HCT116 (cell line): ENCODE data around the gene CYSTM1. TPM values are rescaled to one million over a fixed set of nuclear protein-coding genes. Genes with fewer than 3 reads are reported as not detected.

Source experiments
- ATAC-seq: fragments of 200-7000 bp; cut with Tn5 transposase; 2 replicates; pipeline ENCODE4 v1.9.1; 2020; ENCODE audit warnings: mild to moderate bottlenecking, moderate library complexity
- BruUV-seq: library from RNA; stranded (reverse); fragments of 400-500 nt; replicated peaks from 2 replicates; lab custom pipeline; 2021; lab: Mats Ljungman, UMichigan
- CTCF ChIA-PET: fragments of 300-600 bp; sonication (Branson Sonifier 250); formaldehyde crosslinking; loops from one replicate; lab custom pipeline; 2021; ENCODE audit warnings: antibody characterized with exemption; lab: Charles Lee
- POLR2A ChIA-PET: fragments of 300-600, 350-600 bp; sonication (Branson Sonifier 250); formaldehyde crosslinking; loops from one replicate; lab custom pipeline; 2021; ENCODE audit warnings: antibody characterized with exemption; lab: Charles Lee
- RAD21 ChIA-PET, 2 experiments: fragments of 300-600 bp; sonication (Branson Sonifier 250); formaldehyde crosslinking; loops; one replicate each; lab custom pipeline; 2023; ENCODE audit warnings: low total read pairs in 2 of 2; ENCODE audit not compliant: uncharacterized antibody in 2 of 2, unreplicated experiment in 2 of 2, low non-redundant PET in 1 of 2; lab: Charles Lee
- DNase-seq: peaks from one replicate; pipeline ENCODE4 v3.0.0-alpha.2; 2010; ENCODE audit warnings: low read depth, low spot score
- H2AFZ ChIP-seq: fragments of 200-600 bp; shearing (Covaris generic), sonication (generic); 2 replicates; pipeline ENCODE4 v1.6.1; 2017; ENCODE audit warnings: low read depth, mixed run types, mixed read lengths, antibody characterized with exemption, low read length; ENCODE audit not compliant: poor library complexity, severe bottlenecking
- H3K27ac ChIP-seq: 2 replicates; pipeline ENCODE4 v1.5.1; 2012; ENCODE audit warnings: low read depth, low read length
- H3K27me3 ChIP-seq: fragments of 200-600 bp; sonication (generic); 2 replicates; pipeline ENCODE4 v1.6.1; 2016; ENCODE audit warnings: mixed run types, low read length, mixed read lengths; ENCODE audit not compliant: insufficient read depth
- H3K36me3 ChIP-seq, 2 experiments: fragments of 200-500 bp in 1 of 2; fragments of 200-600 bp in 1 of 2; sonication (Bioruptor generic) in 1 of 2; sonication (generic) in 1 of 2; 2 replicates each; pipeline versions ENCODE4 v1.5.1 to v1.6.1; 2014 to 2016; ENCODE audit warnings: low read length in 2 of 2, inconsistent platforms in 1 of 2, mixed read lengths in 1 of 2, mixed run types in 1 of 2; ENCODE audit not compliant: insufficient read depth in 2 of 2, control insufficient read depth in 1 of 2
- H3K4me1 ChIP-seq, 2 experiments: fragments of 200-600 bp in 1 of 2; sonication (generic) in 1 of 2; 2 replicates each; pipeline versions ENCODE4 v1.5.1 to v1.6.1; 2012 to 2017; ENCODE audit warnings: low read length in 2 of 2, inconsistent platforms in 1 of 2, mild to moderate bottlenecking in 1 of 2, mixed read lengths in 1 of 2, mixed run types in 1 of 2, moderate library complexity in 1 of 2; ENCODE audit not compliant: insufficient read depth in 2 of 2, control insufficient read depth in 1 of 2
- H3K4me2 ChIP-seq: fragments of 200-600 bp; sonication (generic); 2 replicates; pipeline ENCODE4 v1.6.1; 2017; ENCODE audit warnings: mixed run types, low read length, mixed read lengths
- H3K4me3 ChIP-seq, 2 experiments: fragments of 200-600 bp in 1 of 2; sonication (generic) in 1 of 2; replicated peaks in 1 of 2; 2 replicates each; pipeline ENCODE4 v1.5.1; 2011 to 2016; ENCODE audit warnings: low read length in 2 of 2, control low read depth in 1 of 2, low read depth in 1 of 2, mild to moderate bottlenecking in 1 of 2, mixed read lengths in 1 of 2, mixed run types in 1 of 2
- H3K79me2 ChIP-seq: fragments of 200-600 bp; sonication (generic); 2 replicates; pipeline ENCODE4 v1.6.1; 2017; ENCODE audit warnings: mild to moderate bottlenecking, mixed run types, low read length, moderate library complexity, mixed read lengths; ENCODE audit not compliant: insufficient read depth
- H3K9ac ChIP-seq: fragments of 200-600 bp; sonication (generic); 2 replicates; pipeline ENCODE4 v1.6.1; 2016; ENCODE audit warnings: low read length, mixed read lengths
- H3K9me2 ChIP-seq: fragments of 200-600 bp; sonication (generic), shearing (Covaris generic); 2 replicates; pipeline ENCODE4 v1.6.1; 2017; ENCODE audit warnings: mixed run types, mild to moderate bottlenecking, moderate library complexity; ENCODE audit not compliant: insufficient read depth
- H3K9me3 ChIP-seq, 2 experiments: fragments of 200-500 bp in 1 of 2; fragments of 200-600 bp in 1 of 2; sonication (Bioruptor generic) in 1 of 2; sonication (generic) in 1 of 2; 2 replicates each; pipeline ENCODE4 v1.6.1; 2014 to 2017; ENCODE audit warnings: low read length in 2 of 2, mixed read lengths in 2 of 2, inconsistent platforms in 1 of 2, low read depth in 1 of 2, mild to moderate bottlenecking in 1 of 2, mixed run types in 1 of 2, moderate library complexity in 1 of 2; ENCODE audit not compliant: control insufficient read depth in 1 of 2, insufficient read depth in 1 of 2
- H4K20me1 ChIP-seq: fragments of 200-600 bp; sonication (generic), shearing (Covaris generic); 2 replicates; pipeline ENCODE4 v1.6.1; 2017; ENCODE audit warnings: mixed run types, mild to moderate bottlenecking, moderate library complexity; ENCODE audit not compliant: insufficient read depth
- ATF3 ChIP-seq: IDR thresholded peaks from 2 replicates; pipeline ENCODE4 v1.6.1; 2012
- CEBPB ChIP-seq: IDR thresholded peaks from 2 replicates; pipeline ENCODE4 v1.6.1; 2012; ENCODE audit warnings: low read depth
- EGR1 ChIP-seq: IDR thresholded peaks from 2 replicates; pipeline ENCODE4 v1.6.1; 2012; ENCODE audit warnings: low read depth
- ELF1 ChIP-seq: IDR thresholded peaks from 2 replicates; pipeline ENCODE4 v1.6.1; 2012; ENCODE audit warnings: low read depth, borderline replicate concordance
- EZH2 ChIP-seq: fragments of 200-600 bp; sonication (generic); IDR thresholded peaks from 2 replicates; pipeline ENCODE4 v1.6.1; 2017; ENCODE audit warnings: antibody characterized with exemption, mixed run types
- FOSL1 ChIP-seq: IDR thresholded peaks from 2 replicates; pipeline ENCODE4 v1.6.1; 2012; ENCODE audit warnings: low read depth
- JUND ChIP-seq: IDR thresholded peaks from 2 replicates; pipeline ENCODE4 v1.6.1; 2012
- MAX ChIP-seq: IDR thresholded peaks from 2 replicates; pipeline ENCODE4 v1.6.1; 2012
- POLR2A ChIP-seq: IDR thresholded peaks from 2 replicates; pipeline ENCODE4 v1.7.0; 2011; ENCODE audit warnings: borderline replicate concordance; ENCODE audit not compliant: insufficient read depth, insufficient read length; ENCODE audit errors: extremely low read depth
- POLR2AphosphoS5 ChIP-seq: IDR thresholded peaks from 2 replicates; pipeline ENCODE4 v1.6.1; 2011; ENCODE audit warnings: mild to moderate bottlenecking, low read depth, low read length, moderate library complexity
- RAD21 ChIP-seq: IDR thresholded peaks from 2 replicates; pipeline ENCODE4 v1.6.1; 2012; ENCODE audit warnings: low read depth, mild to moderate bottlenecking
- REST ChIP-seq: IDR thresholded peaks from 2 replicates; pipeline ENCODE4 v1.6.1; 2012; ENCODE audit warnings: low read depth
- SP1 ChIP-seq: IDR thresholded peaks from 2 replicates; pipeline ENCODE4 v1.6.1; 2012; ENCODE audit warnings: low read depth
- SRF ChIP-seq: IDR thresholded peaks from 2 replicates; pipeline ENCODE4 v1.6.1; 2012; ENCODE audit warnings: low read depth
- YY1 ChIP-seq: IDR thresholded peaks from 2 replicates; pipeline ENCODE4 v1.6.1; 2011; ENCODE audit warnings: low read length, low read depth, moderate library complexity, mild to moderate bottlenecking; ENCODE audit not compliant: insufficient replicate concordance; ENCODE audit errors: extremely low read depth
- ZFX ChIP-seq: fragments of 450-650 bp; IDR thresholded peaks from 2 replicates; pipeline ENCODE4 v1.6.1; 2017
- ZNF274 ChIP-seq: fragments of 200-500 bp; sonication (Bioruptor generic); IDR thresholded peaks from 2 replicates; pipeline ENCODE4 v1.6.1; 2014; ENCODE audit warnings: mild to moderate bottlenecking, low read depth, low read length, inconsistent platforms
- intact Hi-C: fragments of 100-400 bp; cut with micrococcal nuclease; formaldehyde crosslinking; loops from 2 replicates; pipeline ENCODE4 v1.10.0; 2022
- total RNA-seq: library from RNA; stranded (reverse); gene quantifications from one replicate; pipeline ENCODE4 v1.2.1, GENCODE V29; 2021; ENCODE audit not compliant: unreplicated experiment
- TF ChIP-seq, protein P1 (sequence below), 3 experiments: fragments of 200-600 bp in 1 of 3; sonication (generic) in 1 of 3; IDR thresholded peaks in 2 of 3; conservative IDR thresholded peaks in 1 of 3; 2 replicates each; pipeline ENCODE4 v1.5.1; 2012 to 2017; ENCODE audit warnings: low read depth in 2 of 3, low read length in 2 of 3, antibody characterized with exemption in 1 of 3, borderline replicate concordance in 1 of 3, control low read depth in 1 of 3, mild to moderate bottlenecking in 1 of 3, mixed read lengths in 1 of 3, mixed run types in 1 of 3, moderate library complexity in 1 of 3; ENCODE audit not compliant: insufficient read depth in 1 of 3

Gene CYSTM1
- total RNA-seq, 1 experiment from 2014 or later = 56.0 TPM

DNA sequence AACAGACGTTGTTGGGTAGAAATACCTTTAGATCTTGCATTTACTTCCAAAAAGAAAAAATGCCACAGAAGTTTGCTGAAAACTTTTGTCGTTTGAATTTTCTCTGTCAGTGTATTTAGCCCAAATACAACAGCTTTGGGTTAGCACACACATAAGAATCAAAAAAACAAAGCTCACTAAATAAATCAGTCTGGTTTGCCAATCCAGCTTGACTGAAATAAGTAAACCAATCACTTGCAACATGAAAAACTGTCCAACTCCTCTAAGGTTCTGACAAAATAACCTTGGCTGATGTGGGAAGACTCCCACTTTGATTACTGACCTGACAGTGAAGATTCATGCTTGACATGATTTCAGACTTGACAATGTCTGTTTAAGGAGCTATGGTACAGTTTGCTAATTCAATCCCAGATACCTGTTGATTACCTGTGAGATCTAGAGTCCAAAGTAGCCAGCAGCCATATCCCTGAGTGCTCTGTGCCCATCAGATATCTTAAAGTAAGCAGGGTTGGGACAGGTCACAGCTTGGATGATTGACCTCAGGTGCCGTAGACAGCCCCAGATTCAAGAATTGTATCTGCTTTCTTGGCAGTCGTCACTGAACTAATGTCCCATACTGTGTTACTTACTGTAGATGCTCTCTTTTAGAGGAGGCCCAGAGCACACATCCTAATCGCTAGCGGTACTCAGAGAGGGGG lies 48.5 kb upstream of the CYSTM1 start:
- intact Hi-C loops = no loop called here
- Histone ChIP-seq H3K9me2 (no peaks in the 10 kb centered on the region), H3K27me3 (no peaks in the 10 kb centered on the region), H3K4me2 (no peak overlapping the region), H3K79me2 (peaks cover 11% of the 10 kb centered on the region; the same call in 1 of the 2 replicates), H3K36me3 (no peaks in the 10 kb centered on the region), H2AFZ (no peak overlapping the region), H3K9ac (no peak overlapping the region), H3K4me3 (no peak overlapping the region), H3K9me3 (no peaks in the 10 kb centered on the region), H3K27ac (no peak overlapping the region), H3K4me1 (peaks cover 0 to 10% of the 10 kb centered on the region in 2 experiments; a peak in 2 of 4 replicates), H4K20me1 (no peaks in the 10 kb centered on the region)
- TF ChIP-seq ZFX = no peak
- TF ChIP-seq MAX = no peak
- TF ChIP-seq SRF = no peak
- TF ChIP-seq CEBPB = no peak
- TF ChIP-seq RAD21 = no peak
- TF ChIP-seq POLR2A = no peak
- TF ChIP-seq ATF3 = no peak
- no peak for TF ChIP-seq YY1
- no peak for TF ChIP-seq SP1
- no peak for TF ChIP-seq ELF1
- no peak for TF ChIP-seq JUND
- TF ChIP-seq EZH2 = no peak
- no peak for TF ChIP-seq EGR1
- no peak for TF ChIP-seq FOSL1
- no peak for TF ChIP-seq ZNF274
- TF ChIP-seq, protein P1, sequence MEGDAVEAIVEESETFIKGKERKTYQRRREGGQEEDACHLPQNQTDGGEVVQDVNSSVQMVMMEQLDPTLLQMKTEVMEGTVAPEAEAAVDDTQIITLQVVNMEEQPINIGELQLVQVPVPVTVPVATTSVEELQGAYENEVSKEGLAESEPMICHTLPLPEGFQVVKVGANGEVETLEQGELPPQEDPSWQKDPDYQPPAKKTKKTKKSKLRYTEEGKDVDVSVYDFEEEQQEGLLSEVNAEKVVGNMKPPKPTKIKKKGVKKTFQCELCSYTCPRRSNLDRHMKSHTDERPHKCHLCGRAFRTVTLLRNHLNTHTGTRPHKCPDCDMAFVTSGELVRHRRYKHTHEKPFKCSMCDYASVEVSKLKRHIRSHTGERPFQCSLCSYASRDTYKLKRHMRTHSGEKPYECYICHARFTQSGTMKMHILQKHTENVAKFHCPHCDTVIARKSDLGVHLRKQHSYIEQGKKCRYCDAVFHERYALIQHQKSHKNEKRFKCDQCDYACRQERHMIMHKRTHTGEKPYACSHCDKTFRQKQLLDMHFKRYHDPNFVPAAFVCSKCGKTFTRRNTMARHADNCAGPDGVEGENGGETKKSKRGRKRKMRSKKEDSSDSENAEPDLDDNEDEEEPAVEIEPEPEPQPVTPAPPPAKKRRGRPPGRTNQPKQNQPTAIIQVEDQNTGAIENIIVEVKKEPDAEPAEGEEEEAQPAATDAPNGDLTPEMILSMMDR (IDR thresholded peaks at IDR 0.05 in 2 of 3, conservative IDR thresholded peaks at IDR 0.05 in 1 of 3; ENCODE audit: borderline replicate concordance in 1 of 3, insufficient read depth in 1 of 3, low read depth in 2 of 3, low read length in 2 of 3) = no peak
- TF ChIP-seq POLR2AphosphoS5 = no peak
- TF ChIP-seq REST = no peak
- BruUV-seq = no TSS peak
- RAD21 ChIA-PET = no interaction called here
- CTCF ChIA-PET = no interaction called here
- ATAC-seq (no peak), DNase-seq (no peak)
- POLR2A ChIA-PET = no interaction called here
